SJCRH30 (cell line): ENCODE results near the gene SLC12A8. TPM values are rescaled to one million over a fixed set of nuclear protein-coding genes. Genes with fewer than 3 reads are reported as not detected.

Experiments used
- DNase-seq, 2 experiments: peaks; one replicate each; pipeline ENCODE4 v3.0.0-alpha.2; 2015 to 2020
- H3K27ac ChIP-seq: fragments of 250-450 bp; sonication (Bioruptor Pico); 2 replicates; pipeline ENCODE4 v1.5.1; 2020; ENCODE audit warnings: mild to moderate bottlenecking, moderate library complexity
- H3K27me3 ChIP-seq: fragments of 250-450 bp; sonication (Bioruptor Pico); 2 replicates; pipeline ENCODE4 v1.5.1; 2020; ENCODE audit warnings: mild to moderate bottlenecking, moderate library complexity
- H3K36me3 ChIP-seq: fragments of 250-450 bp; sonication (Bioruptor Pico); 2 replicates; pipeline ENCODE4 v1.5.1; 2020; ENCODE audit warnings: mild to moderate bottlenecking, moderate library complexity
- H3K4me1 ChIP-seq: fragments of 250-450 bp; sonication (Bioruptor Pico); 2 replicates; pipeline ENCODE4 v1.5.1; 2020; ENCODE audit warnings: mild to moderate bottlenecking, moderate library complexity
- H3K4me3 ChIP-seq: fragments of 250-450 bp; sonication (Bioruptor Pico); 2 replicates; pipeline ENCODE4 v1.5.1; 2020; ENCODE audit warnings: mild to moderate bottlenecking, moderate library complexity
- H3K9me3 ChIP-seq: fragments of 250-450 bp; sonication (Bioruptor Pico); replicated peaks from 2 replicates; pipeline ENCODE4 v1.5.1; 2020; ENCODE audit warnings: mild to moderate bottlenecking, moderate library complexity
- total RNA-seq: library from RNA; depleted of rRNA; stranded (reverse); fragments of >200 nt; shearing (Covaris generic); gene quantifications from 2 replicates; pipeline ENCODE4 v1.2.3, GENCODE V29; 2014; rRNA removed

Gene SLC12A8
- total RNA-seq, 1 experiment from 2014 or later, result 3.7 TPM

GRCh38 chr3:125039131-125040100 lies 173.1 kb downstream of the SLC12A8 start:
- Histone ChIP-seq H3K4me1 (peaks cover 28% of the 10 kb centered on the region), H3K27me3 (no peaks in the 10 kb centered on the region), H3K9me3 (peaks cover 13% of the 10 kb centered on the region), H3K4me3 (peak overlapping the region; percentile 16), H3K27ac (peak overlapping the region; percentile 82), H3K36me3 (peaks cover 6% of the 10 kb centered on the region)
- DNase-seq, result peak; percentile 56 to 75

DNA sequence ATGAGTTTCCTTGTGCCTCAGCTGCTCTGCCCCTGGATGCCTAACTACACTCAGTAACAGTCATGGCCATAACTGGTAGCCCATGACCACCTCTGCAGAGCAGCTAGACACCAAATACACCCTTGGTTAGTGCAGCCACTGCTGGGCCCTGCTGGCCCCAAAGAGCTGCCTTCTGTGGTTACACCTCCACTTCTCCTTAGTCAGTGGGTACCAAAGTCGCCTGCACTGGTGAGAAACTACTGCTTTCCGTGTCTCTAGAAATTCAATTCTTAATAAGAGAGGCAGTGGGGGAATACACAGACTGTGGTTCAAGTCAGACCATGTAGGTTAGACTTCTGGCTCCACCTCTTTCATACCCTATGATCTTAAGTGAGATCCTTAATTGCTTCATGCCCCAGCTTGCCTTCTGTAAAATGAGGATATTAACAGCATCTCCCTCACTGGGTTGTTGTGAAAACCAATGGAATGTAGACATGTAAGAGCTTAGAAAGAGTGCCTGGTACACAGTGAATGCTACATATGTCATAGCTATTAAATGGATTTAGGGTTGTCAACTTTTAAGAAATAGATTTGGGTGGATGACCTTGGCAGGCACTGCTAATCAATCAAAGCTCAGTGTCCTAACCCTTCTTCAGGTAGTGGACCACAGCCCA lies 174.9 kb downstream of the SLC12A8 start:
- Histone ChIP-seq H3K27ac (no peak overlapping the region; the same call in 1 of the 2 replicates), H3K36me3 (peaks cover 6% of the 10 kb centered on the region), H3K4me3 (no peak overlapping the region), H3K27me3 (no peaks in the 10 kb centered on the region), H3K4me1 (peaks cover 36% of the 10 kb centered on the region), H3K9me3 (peaks cover 14% of the 10 kb centered on the region)
- no peak for DNase-seq

DNA sequence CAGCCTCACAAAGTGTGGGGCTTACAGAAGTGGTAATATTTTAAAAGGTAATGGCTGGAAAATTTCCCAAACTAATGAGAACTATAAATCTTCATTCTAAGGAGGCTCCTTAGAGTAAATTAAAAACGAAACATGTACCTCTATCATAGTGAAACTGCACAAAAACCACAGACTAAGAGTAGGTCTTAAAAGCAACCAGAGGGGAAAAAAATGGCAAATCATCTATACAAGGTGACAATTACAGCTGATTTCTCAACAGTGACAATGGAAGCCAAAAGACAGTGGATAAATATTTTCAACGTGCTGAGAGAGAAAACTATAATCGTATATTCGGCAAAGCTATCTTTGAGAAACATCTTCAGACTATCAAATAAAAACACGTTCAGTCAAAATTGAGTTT lies 177.3 kb downstream of the SLC12A8 start:
- Histone ChIP-seq H3K4me3 (no peak overlapping the region), H3K27me3 (no peaks in the 10 kb centered on the region), H3K4me1 (peaks cover 42% of the 10 kb centered on the region), H3K9me3 (peaks cover 14% of the 10 kb centered on the region), H3K27ac (no peak overlapping the region), H3K36me3 (peaks cover 7% of the 10 kb centered on the region; the same call in 1 of the 2 replicates)
- DNase-seq, result no peak

DNA sequence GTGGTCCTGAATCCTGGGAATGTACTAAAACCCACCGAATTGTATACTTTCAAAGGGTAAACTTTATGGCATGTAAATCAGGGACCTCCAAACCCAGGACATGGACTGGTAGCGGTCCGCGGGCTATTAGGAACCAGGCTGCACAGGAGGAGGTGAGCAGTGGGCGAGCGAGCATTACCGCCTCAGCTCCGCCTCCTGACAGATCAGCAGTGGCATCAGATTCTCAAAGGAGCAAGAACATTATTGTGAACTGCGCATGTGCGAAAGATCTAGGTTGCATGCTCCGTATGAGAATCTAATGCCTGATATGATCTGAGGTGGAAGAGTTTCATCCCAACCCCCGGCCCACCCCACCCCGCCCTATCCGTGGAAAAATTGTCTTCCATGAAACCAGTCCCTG lies 178.9 kb downstream of the SLC12A8 start:
- peak overlapping the region; percentile 99 for H3K27ac ChIP-seq
- H3K36me3 ChIP-seq, result peaks cover 17% of the 10 kb centered on the region
- H3K27me3 ChIP-seq, result no peaks in the 10 kb centered on the region
- H3K9me3 ChIP-seq, result peaks cover 14% of the 10 kb centered on the region
- peak overlapping the region; percentile 19; the same call in 1 of the 2 replicates for H3K4me3 ChIP-seq
- H3K4me1 ChIP-seq, result peaks cover 26% of the 10 kb centered on the region
- DNase-seq, result peak in 1 of 2 experiments; percentile 33

- peak; percentile 80 to 89 for DNase-seq
- Histone ChIP-seq H3K4me3 (peak overlapping the region; percentile 19; the same call in 1 of the 2 replicates), H3K27ac (peak overlapping the region; percentile 99), H3K4me1 (peaks cover 21% of the 10 kb centered on the region), H3K9me3 (peaks cover 14% of the 10 kb centered on the region), H3K27me3 (no peaks in the 10 kb centered on the region), H3K36me3 (peaks cover 22% of the 10 kb centered on the region)
Measured at GRCh38 chr3:125033135-125033534, 179.4 kb downstream of the SLC12A8 start.

DNA sequence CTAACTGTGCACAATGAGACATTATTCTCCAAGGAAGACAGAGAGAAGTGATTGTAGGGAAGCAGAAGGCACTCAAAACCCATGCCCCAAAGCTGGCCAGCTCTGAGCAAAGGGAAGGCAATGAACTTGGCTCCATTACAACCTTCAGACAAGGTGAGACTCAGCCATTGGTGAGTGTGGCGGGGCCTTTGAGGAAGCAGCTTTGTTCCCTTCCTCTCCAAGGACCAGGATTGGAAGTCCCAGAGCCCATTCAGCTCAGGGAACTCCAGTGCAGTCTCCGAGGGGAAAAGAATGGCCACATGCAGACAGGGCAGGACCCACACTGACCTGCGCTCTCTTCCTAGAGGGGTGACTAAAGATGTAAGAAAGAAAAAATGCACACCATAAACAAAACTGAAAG lies 179.9 kb downstream of the SLC12A8 start:
- Histone ChIP-seq H3K9me3 (peaks cover 14% of the 10 kb centered on the region), H3K27me3 (no peaks in the 10 kb centered on the region), H3K36me3 (peaks cover 24% of the 10 kb centered on the region), H3K4me3 (no peak overlapping the region; the same call in 1 of the 2 replicates), H3K27ac (peak overlapping the region; percentile 99), H3K4me1 (peaks cover 16% of the 10 kb centered on the region)
- DNase-seq, result peak; percentile 44 to 63

Other genes starting within 250 kb of the SLC12A8 start
- gene HEG1, start 156.8 kb downstream of the SLC12A8 start, total RNA-seq, result 23.3 and 23.9 TPM in 2 replicates
- 27.0 and 27.8 TPM in 2 replicates for gene ZNF148, start 162.6 kb upstream of the SLC12A8 start, total RNA-seq